Right kidney (tissue), 1 donor: ENCODE results near the gene TAF1C.
"Not testable (repeated sequence)": the region's sequence is repeated elsewhere in the genome, so short reads cannot be mapped to it uniquely, and the experiment has no call there.

ENCODE experiments used
- DNase-seq: peaks from one replicate; pipeline ENCODE4 v3.0.0-alpha.2; 2016

Gene TAF1C

GRCh38 chr16:84212631-84213030, 25.8 kb upstream of the TAF1C start:
- no peak for DNase-seq

GRCh38 chr16:84212154-84212553, 25.3 kb upstream of the TAF1C start:
- DNase-seq = no peak

- DNase-seq = no peak
Observed at GRCh38 chr16:84209989-84210388, 23.1 kb upstream of the TAF1C start.

- DNase-seq = no peak
Observed at GRCh38 chr16:84207879-84208278, 21.0 kb upstream of the TAF1C start.

GRCh38 chr16:84207251-84207650, 20.4 kb upstream of the TAF1C start:
- DNase-seq = no peak

GRCh38 chr16:84205976-84206691, 19.3 kb upstream of the TAF1C start:
- DNase-seq = no peak

GRCh38 chr16:84205123-84205522, 18.3 kb upstream of the TAF1C start:
- not testable (repeated sequence) for DNase-seq

GRCh38 chr16:84204551-84204950, 17.7 kb upstream of the TAF1C start:
- not testable (repeated sequence) for DNase-seq

- DNase-seq = no peak
Observed at GRCh38 chr16:84199861-84200260, 13.0 kb upstream of the TAF1C start.

- DNase-seq = no peak
Observed at GRCh38 chr16:84199097-84199496, 12.2 kb upstream of the TAF1C start.

GRCh38 chr16:84198401-84198800, 11.5 kb upstream of the TAF1C start:
- no peak for DNase-seq

GRCh38 chr16:84197466-84198128, 10.7 kb upstream of the TAF1C start:
- no peak for DNase-seq

- no peak for DNase-seq
Observed at GRCh38 chr16:84196727-84197394, 10.0 kb upstream of the TAF1C start.

- no peak for DNase-seq
Observed at GRCh38 chr16:84196101-84196500, 9.2 kb upstream of the TAF1C start.

- no peak for DNase-seq
Observed at GRCh38 chr16:84195201-84196093, 8.6 kb upstream of the TAF1C start.

GRCh38 chr16:84194470-84195200, 7.8 kb upstream of the TAF1C start:
- DNase-seq = no peak

GRCh38 chr16:84194018-84194417, 7.2 kb upstream of the TAF1C start:
- DNase-seq = no peak

- no peak for DNase-seq
Observed at GRCh38 chr16:84193480-84193879, 6.6 kb upstream of the TAF1C start.

- DNase-seq = no peak
Observed at GRCh38 chr16:84191466-84191865, 4.6 kb upstream of the TAF1C start.

GRCh38 chr16:84190731-84191388, 4.0 kb upstream of the TAF1C start, which contains the start of gene ADAD2:
Gene ADAD2, plus strand, starts transcription at chr16:84191157. Its CDS starts 74 bp downstream, at chr16:84191231.
- no peak for DNase-seq

- DNase-seq = no peak
Observed at GRCh38 chr16:84184775-84185174, 2.1 kb downstream of the TAF1C start.
